Activated CD4-positive, alpha-beta T cell treated with anti-CD3 and anti-CD28 coated beads, Interleukin-2, amount 50 U/mL, for 48 hours (primary cell): ENCODE data around the gene TSEN34.
A peak's percentile ranks its signal among the peaks of the same experiment; 100 is the strongest.
"Not testable (repeated sequence)": the region's sequence is repeated elsewhere in the genome, so short reads cannot be mapped to it uniquely, and the experiment has no call there.

Experiments
- DNase-seq, 2 experiments: peaks; one replicate each; pipeline ENCODE4 v3.0.0-alpha.2; 2020

TSEN34 gene

GRCh38 chr19:54209811-54210494 is 18.8 kb downstream of the TSEN34 start:
- DNase-seq = peak; percentile 32 to 51

- DNase-seq = no peak
Observed at GRCh38 chr19:54211235-54211634, 20.1 kb downstream of the TSEN34 start.

DNA sequence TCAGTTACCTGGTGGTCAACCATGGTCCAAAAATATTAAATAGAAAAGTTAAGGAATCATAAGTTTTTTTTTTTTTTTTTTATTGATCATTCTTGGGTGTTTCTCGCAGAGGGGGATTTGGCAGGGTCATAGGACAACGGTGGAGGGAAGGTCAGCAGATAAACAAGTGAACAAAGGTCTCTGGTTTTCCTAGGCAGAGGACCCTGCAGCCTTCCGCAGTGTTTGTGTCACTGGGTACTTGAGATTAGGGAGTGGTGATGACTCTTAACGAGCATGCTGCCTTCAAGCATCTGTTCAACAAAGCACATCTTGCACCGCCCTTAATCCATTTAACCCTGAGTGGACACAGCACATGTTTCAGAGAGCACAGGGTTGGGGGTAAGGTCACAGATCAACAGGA is 23.1 kb downstream of the TSEN34 start:
- DNase-seq = not testable (repeated sequence)

- DNase-seq = not testable (repeated sequence)
Observed at GRCh38 chr19:54214734-54215133, 23.6 kb downstream of the TSEN34 start.

GRCh38 chr19:54216869-54217268 is 25.8 kb downstream of the TSEN34 start:
- DNase-seq = no peak

DNA sequence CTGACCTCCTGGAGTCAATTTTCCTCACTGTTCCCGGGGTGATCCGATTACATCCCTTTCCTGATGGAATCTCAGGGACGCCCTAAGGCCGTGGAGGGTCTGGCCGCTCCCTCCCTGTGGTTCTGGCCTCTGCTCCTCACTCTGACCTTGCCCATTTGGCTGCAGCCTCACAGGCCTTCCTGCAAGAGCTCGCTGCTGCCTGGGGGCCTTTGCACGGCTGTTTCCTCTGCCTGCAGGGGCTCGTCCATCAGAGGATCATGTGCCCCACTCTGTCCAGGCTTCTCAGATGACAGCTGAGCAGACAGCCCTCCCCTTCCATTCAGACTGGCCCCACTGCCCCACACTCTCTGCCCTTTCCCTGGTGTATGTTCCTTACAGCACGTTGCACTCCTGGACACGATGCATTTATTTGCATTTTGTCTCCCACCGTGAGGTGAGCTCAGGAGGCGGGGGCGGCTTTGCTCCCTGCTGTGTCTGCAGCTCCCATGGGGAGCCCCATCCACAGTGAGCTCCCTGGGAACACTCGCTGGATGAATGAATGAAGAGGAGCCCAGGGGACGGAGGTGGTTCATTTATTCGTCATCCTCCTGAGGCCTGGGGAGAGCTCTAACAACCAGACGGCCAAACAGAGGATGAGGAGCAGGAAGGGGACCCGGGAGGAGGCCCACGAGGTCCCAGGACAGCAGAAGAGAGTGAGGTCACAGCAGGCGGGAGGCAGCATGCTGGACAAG is 26.6 kb downstream of the TSEN34 start:
- DNase-seq = not testable (repeated sequence)

- no peak for DNase-seq
Observed at GRCh38 chr19:54218259-54218658, 27.2 kb downstream of the TSEN34 start.

- no peak for DNase-seq
Observed at GRCh38 chr19:54218960-54219661, 28.0 kb downstream of the TSEN34 start.

DNA sequence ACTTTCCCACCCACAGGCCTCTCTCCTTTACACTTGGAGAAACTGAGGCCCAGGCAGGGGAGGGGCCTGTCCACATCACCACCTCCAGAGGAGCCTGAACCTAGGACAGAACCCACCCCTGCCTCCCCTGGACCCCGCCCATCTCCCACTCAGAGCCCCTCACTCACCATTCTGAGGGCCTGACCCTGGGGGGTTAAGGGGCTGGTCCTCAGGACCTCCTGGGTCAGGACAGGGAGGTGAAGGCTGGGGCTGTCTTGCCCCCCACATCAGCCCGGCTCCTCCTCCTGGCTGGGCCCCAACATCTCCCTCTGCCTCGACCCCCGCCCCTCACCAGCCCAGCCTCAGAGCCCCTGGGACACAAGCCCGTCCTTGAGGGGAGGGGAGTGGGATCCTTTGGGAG is 28.6 kb downstream of the TSEN34 start:
- not testable (repeated sequence) for DNase-seq

DNA sequence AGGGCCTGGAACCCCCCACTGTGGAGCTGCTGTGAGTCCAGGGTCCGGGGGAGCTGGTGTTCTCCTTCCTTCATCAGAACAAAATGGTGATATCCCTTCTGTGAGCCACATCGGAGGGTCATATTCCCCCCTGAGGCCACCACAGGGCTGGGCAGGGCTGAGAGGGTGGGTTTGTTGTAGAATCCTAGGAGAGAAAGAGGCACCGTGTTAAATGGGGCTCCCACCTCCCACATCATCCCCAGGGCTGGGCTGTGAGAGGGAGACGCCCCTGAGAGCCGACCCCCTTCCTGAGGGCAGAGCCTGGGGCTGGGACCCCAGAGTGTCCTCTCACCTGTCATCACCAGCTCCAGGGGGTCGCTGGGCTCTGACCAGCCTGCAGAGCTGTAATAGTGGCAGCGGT is 30.8 kb downstream of the TSEN34 start:
- DNase-seq = not testable (repeated sequence)

- DNase-seq = not testable (repeated sequence)
Observed at GRCh38 chr19:54222474-54223276, 31.6 kb downstream of the TSEN34 start, which contains the start of gene LILRB3. TSS of gene LILRB3 (minus strand) at chr19:54223007. CDS start at chr19:54222976, 31 bp downstream.

GRCh38 chr19:54223277-54223936 is 32.3 kb downstream of the TSEN34 start:
- not testable (repeated sequence) for DNase-seq

DNA sequence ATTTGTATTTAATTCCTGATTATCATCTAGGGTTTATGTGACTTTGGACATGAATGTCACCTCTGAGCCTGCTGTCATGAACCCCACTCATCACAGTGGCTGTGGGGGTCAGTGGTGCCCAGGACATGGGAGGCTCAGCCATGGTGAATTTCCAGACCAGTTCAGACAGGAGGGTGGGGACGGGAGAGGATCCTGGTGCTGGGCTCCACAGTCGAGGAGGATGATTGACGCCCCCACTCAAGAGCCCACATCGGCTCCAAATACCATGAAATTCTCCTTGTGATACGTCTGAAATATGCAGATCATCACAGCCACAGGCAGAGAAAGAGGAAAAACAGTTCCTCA is 32.8 kb downstream of the TSEN34 start:
- not testable (repeated sequence) for DNase-seq

GRCh38 chr19:54224619-54225018 is 33.5 kb downstream of the TSEN34 start:
- not testable (repeated sequence) for DNase-seq

DNA sequence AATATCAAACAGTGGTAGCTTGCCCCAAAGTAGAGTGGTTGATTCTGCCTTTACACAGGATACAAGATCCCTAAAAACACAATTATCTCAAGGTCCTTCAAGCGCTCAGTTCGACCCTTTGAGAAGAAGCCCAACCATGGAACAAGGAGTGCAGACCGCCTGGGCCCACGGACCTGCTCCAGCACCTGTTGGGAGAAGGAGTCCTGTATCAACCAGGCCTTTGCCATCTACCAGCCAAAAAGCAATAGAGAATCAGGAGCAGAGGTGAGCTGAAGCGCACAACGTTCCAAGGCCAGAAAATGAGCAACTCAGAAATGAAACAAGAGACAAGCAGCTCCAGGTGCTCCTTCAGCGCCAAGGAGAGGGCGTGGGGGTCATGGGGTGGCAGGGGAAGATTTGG is 38.0 kb downstream of the TSEN34 start:
- no peak for DNase-seq

- DNase-seq = no peak
Observed at GRCh38 chr19:54230031-54230430, 38.9 kb downstream of the TSEN34 start.

DNA sequence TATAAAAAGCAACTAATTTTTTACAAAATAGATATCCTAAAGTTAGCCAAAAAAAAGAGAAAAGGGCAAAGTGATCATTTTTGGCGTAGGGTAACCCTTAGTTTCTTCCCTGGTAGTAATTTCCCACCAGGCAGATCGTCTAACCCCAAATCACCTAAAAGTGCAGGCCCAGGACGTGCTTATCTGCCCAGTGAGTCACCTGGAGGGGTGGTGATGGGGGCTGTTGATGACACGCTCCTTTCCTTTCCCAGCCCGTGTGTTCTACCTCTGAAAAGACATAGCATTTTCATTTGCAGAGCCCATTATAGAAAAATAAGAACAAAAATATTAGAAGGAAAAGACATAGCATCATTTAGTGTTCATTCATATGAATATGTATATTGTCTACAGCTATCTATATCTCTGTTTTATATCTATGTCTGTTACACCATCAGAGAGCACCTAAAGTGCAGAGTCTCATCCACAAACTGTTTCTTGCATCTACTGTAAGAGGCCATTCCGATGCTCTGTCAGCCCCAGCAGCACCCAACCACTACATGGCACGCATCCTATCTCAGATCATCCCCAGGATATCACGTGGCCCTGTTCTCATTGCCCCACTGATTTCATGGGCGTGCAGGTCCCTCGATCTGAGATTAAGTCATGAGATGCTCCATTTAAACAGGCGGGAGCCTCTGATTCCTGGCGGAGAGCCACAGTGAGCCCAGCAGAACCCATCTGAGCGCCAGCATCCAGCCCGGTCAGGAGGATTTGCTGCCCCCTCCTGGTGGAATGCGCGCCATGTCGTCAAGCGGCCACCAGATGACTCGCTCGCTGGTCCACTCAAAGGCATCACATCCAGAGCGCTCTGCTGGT is 40.2 kb downstream of the TSEN34 start:
- DNase-seq = peak; percentile 96 to 97

- DNase-seq = no peak
Observed at GRCh38 chr19:54233941-54234340, 42.8 kb downstream of the TSEN34 start.

- not testable (repeated sequence) for DNase-seq
Observed at GRCh38 chr19:54239491-54240371, 48.6 kb downstream of the TSEN34 start.
